Neural cell (in vitro differentiated cells): Measurements from ENCODE around the gene PTTG1IP2. TPM values are rescaled to one million over a fixed set of nuclear protein-coding genes. Genes with fewer than 3 reads are reported as not detected.

Source experiments
- H2AFZ ChIP-seq: fragments of 200-600, 300-800 bp; sonication (generic), shearing (Covaris generic); 2 replicates; pipeline ENCODE4 v1.6.0; 2014; ENCODE audit warnings: low read depth, mild to moderate bottlenecking, antibody characterized with exemption, low read length, moderate library complexity
- H3F3A ChIP-seq: fragments of 200-600 bp; shearing (Covaris generic); 2 replicates; pipeline ENCODE4 v1.6.1; 2016; ENCODE audit warnings: mild to moderate bottlenecking, moderate library complexity, mixed read lengths, antibody characterized with exemption, low read length; ENCODE audit not compliant: insufficient read depth, poor library complexity, severe bottlenecking
- H3K27ac ChIP-seq: fragments of 200-600, 300-800 bp; sonication (generic), shearing (Covaris generic); 2 replicates; pipeline ENCODE4 v1.5.1; 2014; ENCODE audit warnings: mild to moderate bottlenecking, low read length, moderate library complexity
- H3K27me3 ChIP-seq: fragments of 300-800, 200-600 bp; sonication (generic), shearing (Covaris generic); 2 replicates; pipeline ENCODE4 v1.6.0; 2014; ENCODE audit warnings: mild to moderate bottlenecking, low read depth, low read length, moderate library complexity; ENCODE audit not compliant: insufficient read depth
- H3K36me3 ChIP-seq: fragments of 300-800, 200-600 bp; sonication (generic), shearing (Covaris generic); 2 replicates; pipeline ENCODE4 v1.5.1; 2014; ENCODE audit warnings: mild to moderate bottlenecking, antibody characterized with exemption, low read length, moderate library complexity; ENCODE audit not compliant: insufficient read depth
- H3K4me2 ChIP-seq: fragments of 300-800, 200-600 bp; sonication (generic), shearing (Covaris generic); 2 replicates; pipeline ENCODE4 v1.6.0; 2014; ENCODE audit warnings: mild to moderate bottlenecking, low read length
- H3K4me3 ChIP-seq: fragments of 300-800, 200-600 bp; sonication (generic), shearing (Covaris generic); 2 replicates; pipeline ENCODE4 v1.5.1; 2014; ENCODE audit warnings: mild to moderate bottlenecking, low read length, moderate library complexity
- H3K79me2 ChIP-seq: fragments of 200-600 bp; shearing (Covaris generic); replicated peaks from 2 replicates; pipeline ENCODE4 v1.6.0; 2014; ENCODE audit warnings: mild to moderate bottlenecking, low read length, moderate library complexity; ENCODE audit not compliant: insufficient read depth
- H3K9ac ChIP-seq: fragments of 300-800, 200-600 bp; sonication (generic), shearing (Covaris generic); 2 replicates; pipeline ENCODE4 v1.6.1; 2016; ENCODE audit warnings: mild to moderate bottlenecking, low read length, mixed read lengths
- H3K9me2 ChIP-seq: fragments of 200-600 bp; shearing (Covaris generic); 2 replicates; pipeline ENCODE4 v1.6.1; 2016; ENCODE audit warnings: mild to moderate bottlenecking, low read length, mixed read lengths; ENCODE audit not compliant: insufficient read depth
- H3K9me3 ChIP-seq: fragments of 200-600, 300-800 bp; sonication (generic), shearing (Covaris generic); 2 replicates; pipeline ENCODE4 v1.6.1; 2016; ENCODE audit warnings: mild to moderate bottlenecking, mixed run types, low read length, moderate library complexity, mixed read lengths
- H4K20me1 ChIP-seq: fragments of 200-600 bp; shearing (Covaris generic); 2 replicates; pipeline ENCODE4 v1.6.1; 2016; ENCODE audit warnings: mild to moderate bottlenecking, mixed run types; ENCODE audit not compliant: insufficient read depth
- CTCF ChIP-seq: fragments of 450-650 bp; IDR thresholded peaks from 2 replicates; pipeline ENCODE4 v1.5.1; 2014; ENCODE audit warnings: antibody characterized with exemption, mild to moderate bottlenecking, moderate library complexity; ENCODE audit not compliant: poor library complexity, severe bottlenecking
- EP300 ChIP-seq: fragments of 450-650 bp; conservative IDR thresholded peaks from 2 replicates; pipeline ENCODE4 v1.6.1; 2014; ENCODE audit warnings: antibody characterized with exemption, mild to moderate bottlenecking, moderate library complexity; ENCODE audit not compliant: poor library complexity, severe bottlenecking
- EZH2 ChIP-seq: fragments of 200-600, 300-800 bp; shearing (Covaris generic), sonication (generic); IDR thresholded peaks from 2 replicates; pipeline ENCODE4 v1.6.1; 2014; ENCODE audit warnings: antibody characterized with exemption, low read length, borderline replicate concordance, mild to moderate bottlenecking; ENCODE audit not compliant: insufficient read depth, poor library complexity, severe bottlenecking
- MXI1 ChIP-seq: fragments of 450-650 bp; conservative IDR thresholded peaks from 2 replicates; pipeline ENCODE4 v1.6.1; 2014; ENCODE audit warnings: antibody characterized with exemption, mild to moderate bottlenecking; ENCODE audit not compliant: poor library complexity, severe bottlenecking
- POLR2AphosphoS5 ChIP-seq: IDR thresholded peaks from 2 replicates; pipeline ENCODE4 v1.6.1; 2012
- RAD21 ChIP-seq: fragments of 450-650 bp; conservative IDR thresholded peaks from 2 replicates; pipeline ENCODE4 v1.6.1; 2014; ENCODE audit warnings: antibody characterized with exemption, mild to moderate bottlenecking, moderate library complexity
- REST ChIP-seq: IDR thresholded peaks from 2 replicates; pipeline ENCODE4 v1.6.1; 2012; ENCODE audit warnings: borderline replicate concordance
- SMC3 ChIP-seq: fragments of 450-650 bp; conservative IDR thresholded peaks from 2 replicates; pipeline ENCODE4 v1.6.1; 2014; ENCODE audit warnings: antibody characterized with exemption, mild to moderate bottlenecking, moderate library complexity; ENCODE audit not compliant: poor library complexity
- TAF1 ChIP-seq: IDR thresholded peaks from 2 replicates; pipeline ENCODE4 v1.6.1; 2012; ENCODE audit warnings: low read depth
- polyA minus RNA-seq: library from RNA; depleted of rRNA, polyadenylated mRNA; stranded (reverse); fragments of >200 nt; gene quantifications from 2 replicates; pipeline ENCODE4 v1.2.3, GENCODE V29; 2014
- polyA plus RNA-seq: library from polyadenylated mRNA; depleted of rRNA; stranded (reverse); fragments of >200 nt; gene quantifications from 2 replicates; pipeline ENCODE4 v1.2.3, GENCODE V29; 2014

PTTG1IP2 gene
- polyA plus RNA-seq (not detected in 2 replicates), polyA minus RNA-seq (not detected in 2 replicates)

- H2AFZ ChIP-seq = no peak within 1 kb of the TSS
- H3F3A ChIP-seq = no peaks in the 10 kb centered on the region
- no peak within 1 kb of the TSS for H3K27ac ChIP-seq
- no peaks in the 10 kb centered on the region for H4K20me1 ChIP-seq
- H3K4me3 ChIP-seq = no peak within 1 kb of the TSS
- TF ChIP-seq EP300 = no peak
- no peak for TF ChIP-seq TAF1
- TF ChIP-seq EZH2 = no peak
- no peak for TF ChIP-seq MXI1
- no peak for TF ChIP-seq REST
- TF ChIP-seq RAD21 = no peak
- no peak for TF ChIP-seq SMC3
- no peak for TF ChIP-seq CTCF
- TF ChIP-seq POLR2AphosphoS5 = no peak
- H3K9me2 ChIP-seq = no peaks in the 10 kb centered on the region
- H3K27me3 ChIP-seq = no peaks in the 10 kb centered on the region
- H3K9me3 ChIP-seq = peaks cover under 1% of the 10 kb centered on the region
- H3K79me2 ChIP-seq = no peaks in the 10 kb centered on the region
- no peak within 1 kb of the TSS for H3K4me2 ChIP-seq
- no peak within 1 kb of the TSS for H3K9ac ChIP-seq
- H3K36me3 ChIP-seq = no peaks in the 10 kb centered on the region
Observed at GRCh38 chr7:90469554-90469953, at the start of gene PTTG1IP2. PTTG1IP2 (plus strand) TSS chr7:90469639; CDS start chr7:90469787, 148 bp downstream.

GRCh38 chr7:90421651-90422050 is 47.8 kb upstream of the PTTG1IP2 start:
- Histone ChIP-seq H3K79me2 (no peaks in the 10 kb centered on the region), H4K20me1 (no peaks in the 10 kb centered on the region), H3K4me2 (no peak overlapping the region), H3F3A (no peaks in the 10 kb centered on the region), H3K4me3 (no peak overlapping the region), H3K36me3 (no peaks in the 10 kb centered on the region), H3K9me2 (no peaks in the 10 kb centered on the region), H3K9ac (no peak overlapping the region), H3K27me3 (no peaks in the 10 kb centered on the region), H3K27ac (no peak overlapping the region), H3K9me3 (no peaks in the 10 kb centered on the region), H2AFZ (no peak overlapping the region)
- TF ChIP-seq TAF1 (no peak), REST (no peak), POLR2AphosphoS5 (no peak), EP300 (no peak), CTCF (no peak), SMC3 (no peak), EZH2 (no peak), MXI1 (no peak), RAD21 (no peak)
